Colonic mucosa (tissue), 4 donors: ENCODE measurements around the gene MMEL1. TPM values are rescaled to one million over a fixed set of nuclear protein-coding genes. Genes with fewer than 3 reads are reported as not detected.
"Not testable (repeated sequence)": the region's sequence is repeated elsewhere in the genome, so short reads cannot be mapped to it uniquely, and the experiment has no call there.

ENCODE experiments used
- DNase-seq: peaks from one replicate; pipeline ENCODE4 v3.0.0-alpha.2; 2020
- H3K27ac ChIP-seq: fragments of 200-600 bp; one replicate; pipeline ENCODE4 v1.8.0; 2021
- H3K27me3 ChIP-seq: fragments of 200-600 bp; one replicate; pipeline ENCODE4 v1.8.0; 2021
- H3K36me3 ChIP-seq: fragments of 200-600 bp; one replicate; pipeline ENCODE4 v1.8.0; 2021
- H3K4me1 ChIP-seq: fragments of 200-600 bp; one replicate; pipeline ENCODE4 v1.8.0; 2021; ENCODE audit warnings: mild to moderate bottlenecking
- H3K4me3 ChIP-seq: fragments of 200-600 bp; one replicate; pipeline ENCODE4 v1.8.0; 2021
- H3K9ac ChIP-seq, 2 donors: one replicate each; pipeline ENCODE4 v1.7.0; 2013; ENCODE audit warnings: control low read depth in 2 of 2, low read depth in 2 of 2, low read length in 2 of 2
- H3K9me3 ChIP-seq: fragments of 200-600 bp; one replicate; pipeline ENCODE4 v1.8.0; 2021
- intact Hi-C: fragments of 100-400 bp; cut with DNase I; formaldehyde crosslinking; loops from one replicate; pipeline ENCODE4 v1.14.1; 2022
- total RNA-seq, 2 donors: library from RNA; stranded (reverse); fragmentation: NEBNext Ultra II Directional in 1 of 2; extraction: Animal tissue kit (Norgen Biotek cat#: 25700) in 1 of 2; gene quantifications; one replicate each; pipeline ENCODE4 v1.2.1, GENCODE V29; 2021
- TF ChIP-seq, protein P1 (sequence below): fragments of 200-600 bp; IDR thresholded peaks from one replicate; pipeline ENCODE4 v1.8.0; 2022; ENCODE audit warnings: antibody characterized with exemption, mild to moderate bottlenecking
- donor health status: healthy.
- donor health status: DM: no; HTN: no; CAD: no.
- donor health status: DM: no; HTN: no; CAD: no.

The MMEL1 gene
- total RNA-seq, 2 donors from 2014 or later: 11.4 to 13.9 TPM

- Histone ChIP-seq H3K27ac (no peak overlapping the region), H3K4me3 (no peak overlapping the region), H3K4me1 (peaks cover 6% of the 10 kb centered on the region), H3K27me3 (no peaks in the 10 kb centered on the region), H3K9ac (no peak overlapping the region), H3K9me3 (no peaks in the 10 kb centered on the region), H3K36me3 (no peaks in the 10 kb centered on the region)
- DNase-seq: no peak
- intact Hi-C loops: no loop called here
- TF ChIP-seq, protein P1, sequence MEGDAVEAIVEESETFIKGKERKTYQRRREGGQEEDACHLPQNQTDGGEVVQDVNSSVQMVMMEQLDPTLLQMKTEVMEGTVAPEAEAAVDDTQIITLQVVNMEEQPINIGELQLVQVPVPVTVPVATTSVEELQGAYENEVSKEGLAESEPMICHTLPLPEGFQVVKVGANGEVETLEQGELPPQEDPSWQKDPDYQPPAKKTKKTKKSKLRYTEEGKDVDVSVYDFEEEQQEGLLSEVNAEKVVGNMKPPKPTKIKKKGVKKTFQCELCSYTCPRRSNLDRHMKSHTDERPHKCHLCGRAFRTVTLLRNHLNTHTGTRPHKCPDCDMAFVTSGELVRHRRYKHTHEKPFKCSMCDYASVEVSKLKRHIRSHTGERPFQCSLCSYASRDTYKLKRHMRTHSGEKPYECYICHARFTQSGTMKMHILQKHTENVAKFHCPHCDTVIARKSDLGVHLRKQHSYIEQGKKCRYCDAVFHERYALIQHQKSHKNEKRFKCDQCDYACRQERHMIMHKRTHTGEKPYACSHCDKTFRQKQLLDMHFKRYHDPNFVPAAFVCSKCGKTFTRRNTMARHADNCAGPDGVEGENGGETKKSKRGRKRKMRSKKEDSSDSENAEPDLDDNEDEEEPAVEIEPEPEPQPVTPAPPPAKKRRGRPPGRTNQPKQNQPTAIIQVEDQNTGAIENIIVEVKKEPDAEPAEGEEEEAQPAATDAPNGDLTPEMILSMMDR: no peak
These were observed 50.4 kb downstream of the MMEL1 start for GRCh38 chr1:2582391-2582790.

GRCh38 chr1:2580691-2581090 lies 52.1 kb downstream of the MMEL1 start:
- H3K9me3 ChIP-seq: no peaks in the 10 kb centered on the region
- no peak overlapping the region for H3K27ac ChIP-seq
- intact Hi-C loops: no loop called here
- TF ChIP-seq, protein P1: no peak
- no peaks in the 10 kb centered on the region for H3K36me3 ChIP-seq
- DNase-seq: no peak
- H3K9ac ChIP-seq: no peak overlapping the region
- no peaks in the 10 kb centered on the region for H3K27me3 ChIP-seq
- no peak overlapping the region for H3K4me3 ChIP-seq
- peaks cover 6% of the 10 kb centered on the region for H3K4me1 ChIP-seq

GRCh38 chr1:2578758-2579118 lies 54.1 kb downstream of the MMEL1 start:
- DNase-seq: no peak
- H3K4me3 ChIP-seq: peak overlapping the region; percentile 40
- no peaks in the 10 kb centered on the region for H3K4me1 ChIP-seq
- H3K27me3 ChIP-seq: no peaks in the 10 kb centered on the region
- H3K36me3 ChIP-seq: no peaks in the 10 kb centered on the region
- peak overlapping the region; percentile 96 for H3K27ac ChIP-seq
- TF ChIP-seq, protein P1: no peak
- peak overlapping the region; percentile 12 to 85 for H3K9ac ChIP-seq
- no peaks in the 10 kb centered on the region for H3K9me3 ChIP-seq
- intact Hi-C loops: no loop called here

- H3K36me3 ChIP-seq, intact Hi-C loops, H3K27me3 ChIP-seq, H3K9me3 ChIP-seq, DNase-seq, H3K4me1 ChIP-seq: not testable (repeated sequence)
- Histone ChIP-seq H3K9ac (peak overlapping the region; percentile 64 to 85), H3K27ac (peak overlapping the region; percentile 96), H3K4me3 (peak overlapping the region; percentile 40)
These were observed 55.2 kb downstream of the MMEL1 start for GRCh38 chr1:2577565-2578075.

DNA sequence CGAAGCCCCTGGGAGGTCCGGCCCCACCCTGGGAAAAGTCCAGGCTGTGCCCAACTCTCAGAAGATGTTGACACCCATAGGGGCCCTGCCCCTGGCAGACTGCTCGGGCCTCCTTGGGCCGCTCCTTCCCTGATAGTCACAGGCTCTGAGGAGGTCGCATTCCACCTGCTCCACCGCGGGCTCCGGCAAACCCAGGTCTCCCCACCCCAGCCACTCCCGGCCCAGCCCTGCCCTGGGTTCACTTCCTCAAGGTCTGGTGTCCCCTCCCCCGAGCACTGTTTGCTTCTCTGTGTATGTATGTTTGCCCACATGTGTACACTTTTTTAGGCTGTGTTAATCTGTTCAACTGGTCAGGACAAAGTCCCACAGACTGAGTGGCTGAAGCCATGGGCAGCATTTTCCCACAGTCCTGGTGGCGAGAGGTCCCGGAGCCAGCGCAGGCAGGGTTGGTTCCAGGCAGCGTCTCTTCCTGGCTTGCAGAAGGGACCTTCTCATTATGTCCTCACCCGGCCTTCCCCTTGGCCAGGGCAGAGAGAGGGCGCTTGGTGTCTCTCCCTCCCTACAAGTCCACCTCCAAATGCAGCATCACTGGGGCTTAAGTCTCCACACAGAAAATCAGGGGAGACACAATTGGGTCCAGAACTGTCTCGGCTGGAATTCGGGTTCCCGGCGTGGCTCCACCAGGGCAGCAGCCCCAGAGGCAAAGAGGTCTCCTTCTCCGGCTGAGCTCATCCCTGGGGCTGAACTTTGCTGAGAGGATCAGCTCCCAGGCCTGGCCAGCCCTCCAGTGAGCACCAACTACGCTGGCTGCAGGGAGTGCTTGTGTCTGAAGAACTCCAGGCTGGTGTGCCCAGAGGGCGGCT lies 56.8 kb downstream of the MMEL1 start:
- Histone ChIP-seq H3K4me3 (peak overlapping the region; percentile 25), H3K36me3 (no peaks in the 10 kb centered on the region), H3K27me3 (no peaks in the 10 kb centered on the region), H3K27ac (peak overlapping the region; percentile 98), H3K9ac (peak overlapping the region; percentile 20 to 89), H3K9me3 (no peaks in the 10 kb centered on the region), H3K4me1 (no peaks in the 10 kb centered on the region)
- peak; percentile 97 for DNase-seq
- intact Hi-C loops: no loop called here
- TF ChIP-seq, protein P1: no peak

DNA sequence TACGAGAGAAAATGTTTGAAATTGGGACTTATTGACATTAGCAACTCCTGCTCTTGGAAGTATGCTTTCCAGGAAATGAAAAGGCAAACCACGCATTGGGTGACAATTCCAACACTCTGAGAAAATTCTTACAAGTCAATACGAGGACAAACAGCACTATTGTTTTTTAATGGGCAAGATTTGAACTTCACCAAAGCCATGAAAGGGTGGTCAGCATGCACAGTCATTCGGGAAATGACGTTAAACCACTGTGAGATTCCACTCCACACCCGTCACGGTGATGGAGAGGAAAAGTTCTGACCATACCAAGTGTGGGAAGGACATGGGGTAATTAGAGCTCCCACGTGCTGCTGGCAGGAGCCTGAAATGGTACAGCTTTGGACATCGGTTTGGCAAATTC lies 58.5 kb downstream of the MMEL1 start:
- TF ChIP-seq, protein P1: no peak
- H3K27ac ChIP-seq: no peak overlapping the region
- intact Hi-C loops: no loop called here

More for the DNA sequence above, 58.5 kb downstream of the MMEL1 start:
- Histone ChIP-seq H3K9me3 (no peaks in the 10 kb centered on the region), H3K36me3 (no peaks in the 10 kb centered on the region), H3K4me3 (no peak overlapping the region), H3K4me1 (no peaks in the 10 kb centered on the region), H3K9ac (no peak overlapping the region), H3K27me3 (no peaks in the 10 kb centered on the region)
- no peak for DNase-seq
